IMR-90 (cell line): Measurements from ENCODE around the gene RAB3A. TPM values are rescaled to one million over a fixed set of nuclear protein-coding genes. Genes with fewer than 3 reads are reported as not detected.
A peak's percentile ranks its signal among the peaks of the same experiment; 100 is the strongest.

Experiments used
- ATAC-seq: fragments of 200-7000 bp; cut with Tn5 transposase; 2 replicates; pipeline ENCODE4 v1.9.1; 2020; ENCODE audit warnings: low read depth, mild to moderate bottlenecking, moderate library complexity
- BruUV-seq: library from RNA; stranded (reverse); fragments of 400-500 nt; replicated peaks from 2 replicates; lab custom pipeline; 2021; lab: Mats Ljungman, UMichigan
- CTCF ChIA-PET: fragments of 300-600 bp; formaldehyde crosslinking; extraction: SDS; loops from one replicate; lab custom pipeline; 2021; ENCODE audit warnings: antibody characterized with exemption; lab: Yijun Ruan, JAX
- POLR2A ChIA-PET: fragments of 300-600 bp; sonication (Branson Sonifier 250); formaldehyde crosslinking; loops from one replicate; lab custom pipeline; 2022; ENCODE audit warnings: antibody characterized with exemption; ENCODE audit not compliant: unreplicated experiment; lab: Charles Lee
- DNase-seq: peaks from one replicate; pipeline ENCODE4 v3.0.0; 2013
- H2AFZ ChIP-seq: replicated peaks from 2 replicates; pipeline ENCODE3; 2013; ENCODE audit warnings: low read length, mild to moderate bottlenecking; ENCODE audit not compliant: poor library complexity
- H2AK5ac ChIP-seq: 2 replicates; pipeline ENCODE4 v1.6.1; 2013; ENCODE audit warnings: low read depth, low read length, inconsistent platforms
- H2AK9ac ChIP-seq: replicated peaks from 2 replicates; pipeline ENCODE3; 2013; ENCODE audit warnings: mild to moderate bottlenecking, low read depth, low read length, moderate library complexity; ENCODE audit not compliant: poor library complexity
- H2BK120ac ChIP-seq: 2 replicates; pipeline ENCODE4 v1.6.1; 2013; ENCODE audit warnings: low read depth, low read length, inconsistent platforms
- H2BK15ac ChIP-seq: 3 replicates; pipeline ENCODE4 v1.6.1; 2013; ENCODE audit warnings: low read depth, low read length, inconsistent platforms
- H2BK20ac ChIP-seq: 2 replicates; pipeline ENCODE4 v1.6.1; 2013; ENCODE audit warnings: low read depth, mild to moderate bottlenecking, inconsistent platforms, low read length, moderate library complexity
- H2BK5ac ChIP-seq: 2 replicates; pipeline ENCODE4 v1.6.1; 2013; ENCODE audit warnings: mild to moderate bottlenecking, low read depth, low read length, inconsistent platforms; ENCODE audit not compliant: poor library complexity, severe bottlenecking
- H3K14ac ChIP-seq: replicated peaks from 2 replicates; pipeline ENCODE4 v1.6.1; 2013; ENCODE audit warnings: low read depth, low read length, inconsistent platforms
- H3K18ac ChIP-seq: 2 replicates; pipeline ENCODE4 v1.6.1; 2013; ENCODE audit warnings: low read depth, low read length, control low read depth
- H3K23ac ChIP-seq: 2 replicates; pipeline ENCODE4 v1.6.1; 2013; ENCODE audit warnings: low read depth, low read length, inconsistent platforms
- H3K27ac ChIP-seq: 2 replicates; pipeline ENCODE4 v1.5.1; 2013; ENCODE audit warnings: mild to moderate bottlenecking, control low read depth, low read length; ENCODE audit not compliant: insufficient read depth
- H3K27me3 ChIP-seq: 2 replicates; pipeline ENCODE4 v1.6.1; 2013; ENCODE audit warnings: low read length; ENCODE audit not compliant: control insufficient read depth, insufficient read depth
- H3K36me3 ChIP-seq: 2 replicates; pipeline ENCODE4 v1.6.1; 2013; ENCODE audit warnings: low read length, mixed read lengths; ENCODE audit not compliant: control insufficient read depth, insufficient read depth
- H3K4ac ChIP-seq: 2 replicates; pipeline ENCODE4 v1.6.1; 2013; ENCODE audit warnings: low read depth, low read length, inconsistent platforms
- H3K4me1 ChIP-seq: 2 replicates; pipeline ENCODE4 v1.6.1; 2013; ENCODE audit warnings: low read length, mixed read lengths; ENCODE audit not compliant: control insufficient read depth, insufficient read depth
- H3K4me2 ChIP-seq: 2 replicates; pipeline ENCODE4 v1.6.1; 2013; ENCODE audit warnings: low read depth, mild to moderate bottlenecking, control low read depth, low read length, moderate library complexity
- H3K4me3 ChIP-seq: 2 replicates; pipeline ENCODE4 v1.5.1; 2013; ENCODE audit warnings: low read depth, mild to moderate bottlenecking, control low read depth, low read length, moderate library complexity; ENCODE audit not compliant: insufficient read depth
- H3K56ac ChIP-seq: 2 replicates; pipeline ENCODE4 v1.6.1; 2013; ENCODE audit warnings: low read length, inconsistent platforms; ENCODE audit not compliant: insufficient read depth; ENCODE audit errors: extremely low read depth
- H3K79me1 ChIP-seq, 2 experiments: 2 replicates each; pipeline ENCODE4 v1.6.1; 2013; ENCODE audit warnings: low read length in 2 of 2, inconsistent platforms in 1 of 2, low read depth in 1 of 2
- H3K9ac ChIP-seq: 2 replicates; pipeline ENCODE4 v1.6.1; 2013; ENCODE audit warnings: low read depth, low read length, control low read depth
- H3K9me1 ChIP-seq: 2 replicates; pipeline ENCODE4 v1.6.1; 2013; ENCODE audit warnings: low read length, inconsistent platforms; ENCODE audit not compliant: insufficient read depth
- H3K9me3 ChIP-seq: 2 replicates; pipeline ENCODE4 v1.6.1; 2013; ENCODE audit warnings: low read length; ENCODE audit not compliant: control insufficient read depth, insufficient read depth
- H4K20me1 ChIP-seq: 2 replicates; pipeline ENCODE4 v1.6.1; 2013; ENCODE audit warnings: low read length, inconsistent platforms; ENCODE audit not compliant: insufficient read depth
- H4K5ac ChIP-seq: 2 replicates; pipeline ENCODE4 v1.6.1; 2013; ENCODE audit warnings: mild to moderate bottlenecking, low read depth, low read length, control low read depth
- H4K8ac ChIP-seq, 2 experiments: 2 replicates each; pipeline ENCODE4 v1.6.1; 2013; ENCODE audit warnings: low read depth in 2 of 2, low read length in 2 of 2, control low read depth in 1 of 2, inconsistent platforms in 1 of 2
- H4K91ac ChIP-seq: 2 replicates; pipeline ENCODE4 v1.6.1; 2013; ENCODE audit warnings: low read depth, low read length, inconsistent platforms; ENCODE audit not compliant: insufficient read depth
- BHLHE40 ChIP-seq: fragments of 150-350 bp; IDR thresholded peaks from 2 replicates; pipeline ENCODE4 v1.6.1; 2016; ENCODE audit warnings: mild to moderate bottlenecking, low read depth, low read length
- CEBPB ChIP-seq: IDR thresholded peaks from 2 replicates; pipeline ENCODE4 v1.6.1; 2012; ENCODE audit warnings: low read depth, low read length, improper control_type of control experiment
- CHD1 ChIP-seq: IDR thresholded peaks from 2 replicates; pipeline ENCODE4 v1.6.1; 2012; ENCODE audit warnings: low read depth, low read length, improper control_type of control experiment
- MAFK ChIP-seq: IDR thresholded peaks from 2 replicates; pipeline ENCODE4 v1.6.1; 2012; ENCODE audit warnings: low read depth, low read length, improper control_type of control experiment
- MAZ ChIP-seq: IDR thresholded peaks from 2 replicates; pipeline ENCODE4 v1.6.1; 2012; ENCODE audit warnings: low read depth, mild to moderate bottlenecking, low read length, improper control_type of control experiment, moderate library complexity, borderline replicate concordance
- MXI1 ChIP-seq: IDR thresholded peaks from 2 replicates; pipeline ENCODE4 v1.6.1; 2012; ENCODE audit warnings: low read depth, mild to moderate bottlenecking, low read length, moderate library complexity, borderline replicate concordance
- NFE2L2 ChIP-seq: fragments of 150-350 bp; IDR thresholded peaks from 2 replicates; pipeline ENCODE4 v1.6.1; 2016; ENCODE audit warnings: low read depth, mild to moderate bottlenecking, low read length
- POLR2A ChIP-seq: IDR thresholded peaks from 2 replicates; pipeline ENCODE4 v1.6.1; 2012; ENCODE audit warnings: mild to moderate bottlenecking, low read depth, low read length
- RCOR1 ChIP-seq: IDR thresholded peaks from 2 replicates; pipeline ENCODE4 v1.6.1; 2012; ENCODE audit warnings: mild to moderate bottlenecking, low read length, improper control_type of control experiment; ENCODE audit not compliant: insufficient replicate concordance
- RFX5 ChIP-seq: IDR thresholded peaks from 2 replicates; pipeline ENCODE4 v1.8.0; 2012; ENCODE audit warnings: low read depth, mild to moderate bottlenecking, low read length, moderate library complexity
- SMC3 ChIP-seq: fragments of 150-350 bp; IDR thresholded peaks from 2 replicates; pipeline ENCODE4 v1.6.1; 2016; ENCODE audit warnings: low read depth, mild to moderate bottlenecking, antibody characterized with exemption, low read length, moderate library complexity
- WGBS, 2 experiments: methylation state at CpG; one replicate each; pipeline versions ENCODE4 v1.1.5 to v1.1.7; 2013; ENCODE audit warnings: missing lambda C conversion rate in 2 of 2; ENCODE audit not compliant: insufficient read length in 1 of 2; ENCODE audit errors: extremely low coverage in 2 of 2; 5-methylcytosine and 5-hydroxymethylcytosine counted together
- dilution Hi-C: fragments of 300-500 bp; cut with HindIII; formaldehyde crosslinking; loops from one replicate; pipeline ENCODE4 v1.14.3; 2018; ENCODE audit warnings: low sequenced_read_pairs; ENCODE audit not compliant: unreplicated experiment
- in situ Hi-C: fragments of 300-500 bp; cut with MboI; formaldehyde crosslinking; loops from 3 replicates; pipeline ENCODE4 v1.14.3; 2019; ENCODE audit warnings: low sequenced_read_pairs, inconsistent platforms, mixed read lengths
- intact Hi-C: fragments of 100-400 bp; cut with micrococcal nuclease; formaldehyde crosslinking; loops from 2 replicates; pipeline ENCODE4 v1.10.0; 2022
- polyA plus RNA-seq, 3 experiments: library from polyadenylated mRNA; depleted of rRNA; stranded (reverse); fragments of >200 nt; gene quantifications; 2 replicates each; pipeline ENCODE4 v1.2.3, GENCODE V29; 2012; ENCODE audit warnings: low replicate concordance in 1 of 3
- total RNA-seq: library from RNA; depleted of rRNA; stranded (reverse); fragments of >200 nt; gene quantifications from 2 replicates; pipeline ENCODE4 v1.2.3, GENCODE V29; 2012
- TF ChIP-seq, protein P1 (sequence below): fragments of 150-350 bp; IDR thresholded peaks from 2 replicates; pipeline ENCODE4 v1.6.1; 2017; ENCODE audit warnings: mild to moderate bottlenecking, antibody characterized with exemption, low read length, low read depth
- TF ChIP-seq, protein P2 (sequence below): conservative IDR thresholded peaks from 2 replicates; pipeline ENCODE4 v1.5.1; 2012; ENCODE audit warnings: mild to moderate bottlenecking, low read depth, low read length, improper control_type of control experiment

Gene RAB3A
- total and polyA plus RNA-seq, 2 of the 4 experiments (the other 2 are of a cell fraction), result 3.0 to 13.6 TPM

DNA sequence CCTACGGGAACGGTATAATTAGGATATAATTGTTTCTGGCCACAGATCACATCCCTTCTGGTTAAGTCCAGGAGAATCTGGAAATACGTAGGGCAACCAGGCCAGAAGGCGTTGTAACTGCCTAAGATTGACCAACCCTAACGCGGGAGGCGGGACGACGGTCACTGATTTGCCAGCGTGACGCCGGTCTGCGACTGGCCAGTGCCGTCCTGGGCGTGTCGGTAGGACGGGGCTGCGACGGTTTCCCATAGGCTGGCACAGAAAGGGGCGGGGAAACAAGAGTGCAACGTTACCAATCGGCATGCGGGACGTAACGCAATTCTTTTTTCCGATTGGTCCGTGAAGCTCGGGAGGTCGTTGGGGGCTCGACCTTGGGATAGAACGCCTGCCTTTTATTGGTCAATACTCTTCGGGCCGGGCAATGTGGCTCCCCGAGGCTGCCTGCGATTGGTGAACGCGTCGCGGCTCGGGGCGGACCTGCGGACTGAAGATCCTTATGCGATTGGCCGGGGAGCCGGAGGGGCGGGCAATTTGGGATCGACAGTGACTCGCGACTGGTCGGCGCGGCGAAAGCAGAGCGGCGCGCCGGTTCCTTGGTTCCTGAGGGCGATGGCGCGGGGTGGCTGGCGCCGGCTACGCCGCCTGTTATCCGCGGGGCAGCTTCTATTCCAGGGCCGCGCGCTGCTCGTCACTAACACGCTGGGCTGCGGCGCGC lies 11.0 kb downstream of the RAB3A start, which contains the start of gene MPV17L2:
Gene MPV17L2, plus strand, starts transcription at position 546 of the 715 bp plus-strand sequence. Its CDS starts 64 bp downstream, at position 610.
- H3K4me2 ChIP-seq, result peak within 1 kb of the TSS; percentile 90
- ATAC-seq (peak; percentile 93), DNase-seq (peak; percentile 100)
- dilution Hi-C loops (no loop called here), intact Hi-C loops (loop anchor here (1.0 kb wide), 2 partner anchors 11 to 58 kb away; partner anchors contain the start of gene RAB3A), in situ Hi-C loops (loop anchor here (10.0 kb wide), 2 partner anchors 132 to 222 kb away; partner anchors contain the start of genes LSM4 and SSBP4)
- peak within 1 kb of the TSS; percentile 21 for H2BK5ac ChIP-seq
- no TSS peak for BruUV-seq
- H3K4me3 ChIP-seq, result peak within 1 kb of the TSS; percentile 63
- H3K9me3 ChIP-seq, result no peaks in the 10 kb centered on the region
- H4K8ac ChIP-seq, result peak within 1 kb of the TSS; percentile 36 to 81; a peak in 3 of 4 replicates
- peak within 1 kb of the TSS; percentile 63 for H3K56ac ChIP-seq
- peaks cover 8% of the 10 kb centered on the region; the same call in 1 of the 2 replicates for H3K9me1 ChIP-seq
- H2BK20ac ChIP-seq, result no peak within 1 kb of the TSS
- peak within 1 kb of the TSS; percentile 77 for H2AK9ac ChIP-seq
- H3K36me3 ChIP-seq, result peaks cover 15% of the 10 kb centered on the region
- H3K9ac ChIP-seq, result peak within 1 kb of the TSS; percentile 50
- H3K18ac ChIP-seq, result no peak within 1 kb of the TSS
- H4K91ac ChIP-seq, result peak within 1 kb of the TSS; percentile 52
- ChIA-PET CTCF (interaction anchor here (1.3 kb wide), 3 partner anchors 22 to 59 kb away, joined by 4 to 6 read pairs (median 4); no protein-coding TSS in a partner anchor), POLR2A (interaction anchor here (0.7 to 2.2 kb wide), 2 partner anchors 10 to 89 kb away, joined by 3 to 5 read pairs; partner anchors contain the start of gene JUND)
- no peak within 1 kb of the TSS for H2BK15ac ChIP-seq
- H3K14ac ChIP-seq, result peak within 1 kb of the TSS; percentile 72
- H3K23ac ChIP-seq, result peak within 1 kb of the TSS; percentile 81
- H3K79me1 ChIP-seq, result peaks cover 7 to 15% of the 10 kb centered on the region in 2 experiments; a peak in 3 of 4 replicates
- peak within 1 kb of the TSS; percentile 24; the same call in 1 of the 2 replicates for H2AK5ac ChIP-seq
- peaks cover 8% of the 10 kb centered on the region for H3K4me1 ChIP-seq
- peaks cover 8% of the 10 kb centered on the region for H4K20me1 ChIP-seq
- peak within 1 kb of the TSS; percentile 49 for H3K4ac ChIP-seq
- peak within 1 kb of the TSS; percentile 30 for H3K27ac ChIP-seq
- peak within 1 kb of the TSS; percentile 97 for H2AFZ ChIP-seq
- H3K27me3 ChIP-seq, result no peaks in the 10 kb centered on the region
- H2BK120ac ChIP-seq, result no peak within 1 kb of the TSS
- 0% methylated on average over 41 of the region's 74 CpGs; no CpG with 5 or more reads in 1 of the 2 experiments for WGBS, 2 experiments
- H4K5ac ChIP-seq, result no peak within 1 kb of the TSS
- TF ChIP-seq MXI1 (peak; percentile 81; the same call in 1 of the 2 replicates), NFE2L2 (no peak), MAZ (peak; percentile 96), MAFK (no peak), SMC3 (no peak), POLR2A (peak; percentile 80), RCOR1 (no peak), BHLHE40 (0 out of 2 replicates have a peak, but pooled peaks have one; percentile 32), CEBPB (peak; percentile 73), RFX5 (peak; percentile 78), CHD1 (no peak)
- TF ChIP-seq, protein P1, sequence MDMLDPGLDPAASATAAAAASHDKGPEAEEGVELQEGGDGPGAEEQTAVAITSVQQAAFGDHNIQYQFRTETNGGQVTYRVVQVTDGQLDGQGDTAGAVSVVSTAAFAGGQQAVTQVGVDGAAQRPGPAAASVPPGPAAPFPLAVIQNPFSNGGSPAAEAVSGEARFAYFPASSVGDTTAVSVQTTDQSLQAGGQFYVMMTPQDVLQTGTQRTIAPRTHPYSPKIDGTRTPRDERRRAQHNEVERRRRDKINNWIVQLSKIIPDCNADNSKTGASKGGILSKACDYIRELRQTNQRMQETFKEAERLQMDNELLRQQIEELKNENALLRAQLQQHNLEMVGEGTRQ, result peak; percentile 54
- TF ChIP-seq, protein P2, sequence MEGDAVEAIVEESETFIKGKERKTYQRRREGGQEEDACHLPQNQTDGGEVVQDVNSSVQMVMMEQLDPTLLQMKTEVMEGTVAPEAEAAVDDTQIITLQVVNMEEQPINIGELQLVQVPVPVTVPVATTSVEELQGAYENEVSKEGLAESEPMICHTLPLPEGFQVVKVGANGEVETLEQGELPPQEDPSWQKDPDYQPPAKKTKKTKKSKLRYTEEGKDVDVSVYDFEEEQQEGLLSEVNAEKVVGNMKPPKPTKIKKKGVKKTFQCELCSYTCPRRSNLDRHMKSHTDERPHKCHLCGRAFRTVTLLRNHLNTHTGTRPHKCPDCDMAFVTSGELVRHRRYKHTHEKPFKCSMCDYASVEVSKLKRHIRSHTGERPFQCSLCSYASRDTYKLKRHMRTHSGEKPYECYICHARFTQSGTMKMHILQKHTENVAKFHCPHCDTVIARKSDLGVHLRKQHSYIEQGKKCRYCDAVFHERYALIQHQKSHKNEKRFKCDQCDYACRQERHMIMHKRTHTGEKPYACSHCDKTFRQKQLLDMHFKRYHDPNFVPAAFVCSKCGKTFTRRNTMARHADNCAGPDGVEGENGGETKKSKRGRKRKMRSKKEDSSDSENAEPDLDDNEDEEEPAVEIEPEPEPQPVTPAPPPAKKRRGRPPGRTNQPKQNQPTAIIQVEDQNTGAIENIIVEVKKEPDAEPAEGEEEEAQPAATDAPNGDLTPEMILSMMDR, result no peak
